ENCODE measurements around the gene KCTD8.

The KCTD8 gene

GRCh38 chr4:44256414-44256813, 192.2 kb downstream of the KCTD8 start:
- TF ChIP-seq CTCF (IDR thresholded peaks at IDR 0.05; ENCODE audit: insufficient read depth, low read length, poor library complexity, severe bottlenecking), result no peak
- DNase-seq (ENCODE audit: extremely low read depth, insufficient read length), result no peak

GRCh38 chr4:44237643-44238042, 211.0 kb downstream of the KCTD8 start:
- TF ChIP-seq CTCF (IDR thresholded peaks at IDR 0.05; ENCODE audit: insufficient read depth, low read length, poor library complexity, severe bottlenecking), result no peak
- H3K4me3 ChIP-seq (replicated peaks; ENCODE audit: low read depth, low read length), result no peak overlapping the region
- H3K27me3 ChIP-seq (replicated peaks; ENCODE audit: control insufficient read depth, insufficient read depth, low read length), result no peaks in the 10 kb centered on the region
- H3K36me3 ChIP-seq (ENCODE audit: control insufficient read depth, insufficient read depth, low read length), result no peaks in the 10 kb centered on the region
- no peak for DNase-seq (ENCODE audit: extremely low read depth, insufficient read length)

More at GRCh38 chr4:44256414-44256813, 192.2 kb downstream of the KCTD8 start:
- Histone ChIP-seq H3K36me3 (ENCODE audit: control insufficient read depth, insufficient read depth, low read length) (no peaks in the 10 kb centered on the region), H3K4me3 (replicated peaks; ENCODE audit: low read depth, low read length) (no peak overlapping the region), H3K27me3 (replicated peaks; ENCODE audit: control insufficient read depth, insufficient read depth, low read length) (no peaks in the 10 kb centered on the region)

- no peak overlapping the region for H3K4me3 ChIP-seq (replicated peaks; ENCODE audit: low read depth, low read length)
- TF ChIP-seq CTCF (IDR thresholded peaks at IDR 0.05; ENCODE audit: insufficient read depth, low read length, poor library complexity, severe bottlenecking), result no peak
- DNase-seq (ENCODE audit: extremely low read depth, insufficient read length), result no peak
- no peaks in the 10 kb centered on the region for H3K36me3 ChIP-seq (ENCODE audit: control insufficient read depth, insufficient read depth, low read length)
- no peaks in the 10 kb centered on the region for H3K27me3 ChIP-seq (replicated peaks; ENCODE audit: control insufficient read depth, insufficient read depth, low read length)
Measured at GRCh38 chr4:44235897-44236296, 212.7 kb downstream of the KCTD8 start.

- Histone ChIP-seq H3K36me3 (ENCODE audit: control insufficient read depth, insufficient read depth, low read length) (no peaks in the 10 kb centered on the region), H3K27me3 (replicated peaks; ENCODE audit: control insufficient read depth, insufficient read depth, low read length) (no peaks in the 10 kb centered on the region), H3K4me3 (replicated peaks; ENCODE audit: low read depth, low read length) (no peak overlapping the region)
- TF ChIP-seq CTCF (IDR thresholded peaks at IDR 0.05; ENCODE audit: insufficient read depth, low read length, poor library complexity, severe bottlenecking), result no peak
- DNase-seq (ENCODE audit: extremely low read depth, insufficient read length), result no peak
Measured at GRCh38 chr4:44232262-44232661, 216.3 kb downstream of the KCTD8 start.

- no peak for DNase-seq (ENCODE audit: extremely low read depth, insufficient read length)
- TF ChIP-seq CTCF (IDR thresholded peaks at IDR 0.05; ENCODE audit: insufficient read depth, low read length, poor library complexity, severe bottlenecking), result no peak
- no peaks in the 10 kb centered on the region for H3K27me3 ChIP-seq (replicated peaks; ENCODE audit: control insufficient read depth, insufficient read depth, low read length)
- H3K36me3 ChIP-seq (ENCODE audit: control insufficient read depth, insufficient read depth, low read length), result no peaks in the 10 kb centered on the region
- no peak overlapping the region for H3K4me3 ChIP-seq (replicated peaks; ENCODE audit: low read depth, low read length)
Measured at GRCh38 chr4:44231006-44231405, 217.6 kb downstream of the KCTD8 start.

GRCh38 chr4:44228326-44228725, 220.3 kb downstream of the KCTD8 start:
- no peak for TF ChIP-seq CTCF (IDR thresholded peaks at IDR 0.05; ENCODE audit: insufficient read depth, low read length, poor library complexity, severe bottlenecking)
- DNase-seq (ENCODE audit: extremely low read depth, insufficient read length), result no peak
- Histone ChIP-seq H3K36me3 (ENCODE audit: control insufficient read depth, insufficient read depth, low read length) (no peaks in the 10 kb centered on the region), H3K4me3 (replicated peaks; ENCODE audit: low read depth, low read length) (no peak overlapping the region), H3K27me3 (replicated peaks; ENCODE audit: control insufficient read depth, insufficient read depth, low read length) (no peaks in the 10 kb centered on the region)

Measured in GM06990 (cell line).